Transverse colon (tissue), 4 donors: ENCODE measurements around the gene CPXM2.

Source experiments
- EP300 ChIP-seq: sonication (generic); formaldehyde crosslinking; IDR thresholded peaks from one replicate; pipeline ENCODE4 v1.6.1; 2017; ENCODE audit warnings: antibody characterized with exemption, low read depth
- POLR2A ChIP-seq: fragments of 450-650 bp; IDR thresholded peaks from one replicate; pipeline ENCODE4 v1.6.1; 2016; ENCODE audit warnings: antibody characterized with exemption, mild to moderate bottlenecking, moderate library complexity
- POLR2AphosphoS5 ChIP-seq, 3 donors: sonication (generic); formaldehyde crosslinking; IDR thresholded peaks; one replicate each; pipeline ENCODE4 v1.6.1; 2016; ENCODE audit warnings: antibody characterized with exemption in 3 of 3
- TF ChIP-seq, protein P1 (sequence below), 5 experiments: fragments of 200-600 bp in 3 of 5; fragments of 450-650 bp in 2 of 5; sonication (generic) in 3 of 5; IDR thresholded peaks; 1 replicate in 2 of 5; 2 replicates in 3 of 5; pipeline ENCODE4 v1.5.1; 2016 to 2017; ENCODE audit warnings: antibody characterized with exemption in 5 of 5, inconsistent platforms in 3 of 5, mild to moderate bottlenecking in 2 of 5, moderate library complexity in 1 of 5

DNA sequence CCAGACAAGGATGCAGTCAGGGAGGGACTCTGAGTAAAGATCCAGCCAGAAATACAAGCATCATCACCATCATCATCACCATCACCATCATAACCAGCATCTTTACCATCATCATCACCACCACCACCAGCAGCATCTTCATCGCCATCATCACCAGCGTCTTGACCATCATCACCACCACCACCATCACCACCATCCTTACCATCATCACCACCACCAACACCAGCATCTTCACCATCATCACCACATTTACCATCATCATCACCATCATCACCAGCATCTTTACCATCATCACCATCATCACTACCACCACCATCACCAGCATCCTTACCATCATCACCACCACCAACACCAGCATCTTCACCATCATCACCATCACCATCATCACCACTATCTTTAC, 44.1 kb upstream of the CPXM2 start:
- TF ChIP-seq EP300 (no peak), POLR2A (no peak), POLR2AphosphoS5 (IDR thresholded peaks at IDR 0.05) (no peak)
- TF ChIP-seq, protein P1, sequence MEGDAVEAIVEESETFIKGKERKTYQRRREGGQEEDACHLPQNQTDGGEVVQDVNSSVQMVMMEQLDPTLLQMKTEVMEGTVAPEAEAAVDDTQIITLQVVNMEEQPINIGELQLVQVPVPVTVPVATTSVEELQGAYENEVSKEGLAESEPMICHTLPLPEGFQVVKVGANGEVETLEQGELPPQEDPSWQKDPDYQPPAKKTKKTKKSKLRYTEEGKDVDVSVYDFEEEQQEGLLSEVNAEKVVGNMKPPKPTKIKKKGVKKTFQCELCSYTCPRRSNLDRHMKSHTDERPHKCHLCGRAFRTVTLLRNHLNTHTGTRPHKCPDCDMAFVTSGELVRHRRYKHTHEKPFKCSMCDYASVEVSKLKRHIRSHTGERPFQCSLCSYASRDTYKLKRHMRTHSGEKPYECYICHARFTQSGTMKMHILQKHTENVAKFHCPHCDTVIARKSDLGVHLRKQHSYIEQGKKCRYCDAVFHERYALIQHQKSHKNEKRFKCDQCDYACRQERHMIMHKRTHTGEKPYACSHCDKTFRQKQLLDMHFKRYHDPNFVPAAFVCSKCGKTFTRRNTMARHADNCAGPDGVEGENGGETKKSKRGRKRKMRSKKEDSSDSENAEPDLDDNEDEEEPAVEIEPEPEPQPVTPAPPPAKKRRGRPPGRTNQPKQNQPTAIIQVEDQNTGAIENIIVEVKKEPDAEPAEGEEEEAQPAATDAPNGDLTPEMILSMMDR (IDR thresholded peaks at IDR 0.05) = no peak
